Measurements from ENCODE around the gene CUX1. TPM values are rescaled to one million over a fixed set of nuclear protein-coding genes. Genes with fewer than 3 reads are reported as not detected.

CUX1 gene
- total and polyA plus RNA-seq, 10 of the 15 experiments (the other 5 are each of a cell fraction or from before 2014, with no cell fraction given), result 6.1 to 48.6 (median 25.9) TPM

- Histone ChIP-seq H3K4me3 (no peak overlapping the region), H2AFZ (ENCODE audit: control insufficient read depth, low read depth, low read length) (no peak overlapping the region), H3K4me1 (ENCODE audit: control insufficient read depth, insufficient read depth, low read length) (0 out of 2 replicates have a peak, but pooled peaks cover 2% of the 10 kb centered on the region), H3K9me3 (replicated peaks; ENCODE audit: control insufficient read depth, insufficient read depth, low read length) (no peaks in the 10 kb centered on the region), H3K9ac (ENCODE audit: control insufficient read depth, insufficient read depth, low read length) (no peak overlapping the region), H4K20me1 (ENCODE audit: control insufficient read depth, insufficient read depth) (no peaks in the 10 kb centered on the region; the same call in 1 of the 2 replicates), H3K27ac (ENCODE audit: control insufficient read depth, insufficient read depth) (no peak overlapping the region), H3K36me3 (ENCODE audit: control insufficient read depth in 2 of 2, insufficient read depth in 2 of 2, low read length in 1 of 2) (peaks cover 1 to 7% of the 10 kb centered on the region in 2 experiments; a peak in 2 of 4 replicates), H3K4me2 (ENCODE audit: control insufficient read depth, insufficient read depth) (no peak overlapping the region), H3K79me2 (ENCODE audit: control insufficient read depth, insufficient read depth, low read length) (peaks cover 55% of the 10 kb centered on the region), H3K27me3 (replicated peaks in 1 of 2; ENCODE audit: control insufficient read depth in 2 of 2, insufficient read depth in 2 of 2, low read length in 1 of 2) (no peaks in the 10 kb centered on the region)
- no peak for TF ChIP-seq SUZ12 (IDR thresholded peaks at IDR 0.05; ENCODE audit: unreplicated experiment)
- TF ChIP-seq ETV6 (conservative IDR thresholded peaks at IDR 0.05 in 1 of 2, IDR thresholded peaks at IDR 0.05 in 1 of 2; ENCODE audit: borderline replicate concordance in 1 of 2, low read depth in 1 of 2), result no peak
- TF ChIP-seq ESRRA (IDR thresholded peaks at IDR 0.05; ENCODE audit: low read length), result no peak
- no peak for TF ChIP-seq MYB (IDR thresholded peaks at IDR 0.05; ENCODE audit: borderline replicate concordance, low read depth, low read length)
- TF ChIP-seq ZBTB40 (IDR thresholded peaks at IDR 0.05; ENCODE audit: borderline replicate concordance), result no peak
- TF ChIP-seq FOXM1 (IDR thresholded peaks at IDR 0.05; ENCODE audit: low read depth, low read length), result no peak
- TF ChIP-seq MXI1 (IDR thresholded peaks at IDR 0.05; ENCODE audit: low read depth, low read length), result no peak
- no peak for TF ChIP-seq NRF1 (conservative IDR thresholded peaks at IDR 0.05; ENCODE audit: low read depth, low read length)
- TF ChIP-seq RUNX3 (IDR thresholded peaks at IDR 0.05; ENCODE audit: low read length), result no peak
- no peak for FAIRE-seq
- CTCF ChIA-PET, result no interaction called here
- POLR2A ChIA-PET, result interaction anchor here (1.1 kb wide), 1 partner anchor 21 kb away, joined by 7 read pairs; no protein-coding TSS in a partner anchor
- intact Hi-C loops (cut with micrococcal nuclease; ENCODE audit: unreplicated experiment), result no loop called here
- DNase-seq (ENCODE audit: low read depth, low spot score), result no peak
- 93% methylated on average over 14 of the region's 14 CpGs for WGBS (ENCODE audit: insufficient coverage, insufficient replicate concordance, low lambda C conversion rate, missing lambda C conversion rate)
- RAD21 ChIA-PET (ENCODE audit: unreplicated experiment), result no interaction called here
- SMC1A ChIA-PET (ENCODE audit: uncharacterized antibody, unreplicated experiment), result interaction anchor here (0.6 kb wide), 1 partner anchor 49 kb away, joined by 3 read pairs; no protein-coding TSS in a partner anchor
- no TSS peak for BruUV-seq (replicated peaks)
- ATAC-seq, result no peak
- in situ Hi-C loops (cut with MboI), result no loop called here
Observed at GRCh38 chr7:101829374-101829773, 11.9 kb downstream of the CUX1 start.
